Stimulated activated CD4-positive, alpha-beta T cell treated with anti-CD3 and anti-CD28 coated beads, Interleukin-2, amount 100 ng/mL, for 4 hours (primary cell): ENCODE data around the gene TNNC2.
"Not testable (repeated sequence)": the region's sequence is repeated elsewhere in the genome, so short reads cannot be mapped to it uniquely, and the experiment has no call there.

Experiments used
- DNase-seq: peaks from one replicate; pipeline ENCODE4 v3.0.0-alpha.2; 2020; ENCODE audit warnings: low read depth

TNNC2 gene

GRCh38 chr20:45827030-45827652, at the start of gene TNNC2:
Gene TNNC2, minus strand, starts transcription at chr20:45827312. Its CDS starts 64 bp downstream, at chr20:45827248.
- no peak for DNase-seq

- DNase-seq, result no peak
Observed at GRCh38 chr20:45874576-45874975, 47.5 kb upstream of the TNNC2 start.

GRCh38 chr20:45874104-45874481, 47.0 kb upstream of the TNNC2 start:
- not testable (repeated sequence) for DNase-seq

GRCh38 chr20:45873409-45874103, 46.4 kb upstream of the TNNC2 start:
- DNase-seq, result no peak

GRCh38 chr20:45872626-45873025, 45.5 kb upstream of the TNNC2 start:
- no peak for DNase-seq

- no peak for DNase-seq
Observed at GRCh38 chr20:45867819-45868176, 40.7 kb upstream of the TNNC2 start.

GRCh38 chr20:45867136-45867818, 40.2 kb upstream of the TNNC2 start:
- no peak for DNase-seq

GRCh38 chr20:45866454-45866853, 39.3 kb upstream of the TNNC2 start:
- DNase-seq, result no peak

- no peak for DNase-seq
Observed at GRCh38 chr20:45863543-45864470, 36.7 kb upstream of the TNNC2 start.

- no peak for DNase-seq
Observed at GRCh38 chr20:45861221-45862075, 34.3 kb upstream of the TNNC2 start.

GRCh38 chr20:45860560-45861220, 33.6 kb upstream of the TNNC2 start:
- DNase-seq, result no peak

- no peak for DNase-seq
Observed at GRCh38 chr20:45859916-45860315, 32.8 kb upstream of the TNNC2 start.

- no peak for DNase-seq
Observed at GRCh38 chr20:45857882-45858216, 30.7 kb upstream of the TNNC2 start.

- peak; percentile 94 for DNase-seq
Observed at GRCh38 chr20:45857114-45857881, 30.2 kb upstream of the TNNC2 start, which contains the start of the genes ACOT8 and ZSWIM3. Gene ACOT8, minus strand, starts transcription at chr20:45857392. Its CDS starts 77 bp downstream, at chr20:45857315. Gene ZSWIM3, plus strand, starts transcription at chr20:45857614. Its CDS starts 212 bp downstream, at chr20:45857826.

- DNase-seq, result no peak
Observed at GRCh38 chr20:45853484-45853883, 26.4 kb upstream of the TNNC2 start.

GRCh38 chr20:45852326-45852725, 25.2 kb upstream of the TNNC2 start:
- no peak for DNase-seq

GRCh38 chr20:45851501-45851900, 24.4 kb upstream of the TNNC2 start:
- no peak for DNase-seq

GRCh38 chr20:45850926-45851325, 23.8 kb upstream of the TNNC2 start:
- DNase-seq, result no peak

- no peak for DNase-seq
Observed at GRCh38 chr20:45850238-45850637, 23.1 kb upstream of the TNNC2 start.
